ENCODE data around the gene CYB561D1. TPM values are rescaled to one million over a fixed set of nuclear protein-coding genes. Genes with fewer than 3 reads are reported as not detected.

CYB561D1 gene
- total and polyA plus RNA-seq, 9 of the 15 experiments (the other 6 are each of a cell fraction or from before 2014, with no cell fraction given): 0.71 to 7.2 (median 3.5) TPM

DNA sequence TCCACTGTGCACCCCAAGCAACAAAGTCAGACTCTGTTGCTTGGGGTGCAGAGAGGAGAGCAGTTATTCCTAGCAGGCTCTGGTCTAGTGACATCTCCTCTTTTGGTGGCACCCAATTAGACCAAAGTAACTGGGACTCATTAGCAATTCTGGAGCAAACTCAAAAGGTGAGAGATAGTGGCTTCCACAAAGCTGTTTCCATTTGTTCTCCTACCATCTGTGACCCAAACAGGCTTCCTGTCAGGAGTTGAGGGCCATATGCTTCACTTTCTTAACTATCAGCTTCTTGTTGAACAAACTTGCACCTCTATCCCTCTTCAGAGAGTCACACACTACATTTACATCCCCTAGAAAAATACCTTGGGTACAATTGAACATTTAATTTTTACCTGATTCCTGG is 11.7 kb upstream of the CYB561D1 start:
- Histone ChIP-seq H3K27me3 (ENCODE audit: control insufficient read depth in 2 of 2, insufficient read depth in 2 of 2, low read length in 2 of 2) (peaks cover 22 to 41% of the 10 kb centered on the region in 2 experiments), H3K27ac (ENCODE audit: extremely low read depth, low read depth, low read length) (no peak overlapping the region), H3K4me3 (no peak overlapping the region), H3K79me2 (ENCODE audit: control insufficient read depth, insufficient read depth, low read length) (peaks cover 9% of the 10 kb centered on the region; the same call in 2 of the 3 replicates), H3K36me3 (ENCODE audit: control insufficient read depth, insufficient read depth, low read length) (peaks cover 15% of the 10 kb centered on the region; the same call in 1 of the 3 replicates), H3K9me3 (replicated peaks; ENCODE audit: control insufficient read depth, insufficient read depth, low read depth, low read length) (no peaks in the 10 kb centered on the region), H4K20me1 (replicated peaks; ENCODE audit: control insufficient read depth, insufficient read depth, low read length) (0 out of 2 replicates have a peak, but pooled peaks cover 4% of the 10 kb centered on the region), H3K4me2 (ENCODE audit: insufficient read depth, low read length) (no peak overlapping the region), H3K9me1 (ENCODE audit: control insufficient read depth, insufficient read depth, low read length) (no peaks in the 10 kb centered on the region), H2AFZ (ENCODE audit: low read depth, low read length) (no peak overlapping the region), H3K4me1 (replicated peaks in 1 of 2; ENCODE audit: control insufficient read depth in 2 of 2, insufficient read depth in 2 of 2, low read length in 2 of 2) (peaks cover 12 to 27% of the 10 kb centered on the region in 2 experiments; a peak in 4 of 5 replicates), H3K9ac (ENCODE audit: insufficient read depth in 1 of 2, low read depth in 2 of 2, low read length in 2 of 2) (no peak overlapping the region)
- no peak for TF ChIP-seq ZNF586 (CRISPR knock-in tag; conservative IDR thresholded peaks at IDR 0.05)
- TF ChIP-seq ZBTB7A (IDR thresholded peaks at IDR 0.05; ENCODE audit: borderline replicate concordance, control insufficient read depth, low read depth, low read length): no peak
- TF ChIP-seq HMGN3 (IDR thresholded peaks at IDR 0.05; ENCODE audit: borderline replicate concordance, extremely low read depth, insufficient read length, low read depth, low read length): no peak
- no peak for TF ChIP-seq KAT8 (IDR thresholded peaks at IDR 0.05; ENCODE audit: low read depth)
- TF ChIP-seq CBX3 (IDR thresholded peaks at IDR 0.05; ENCODE audit: borderline replicate concordance in 1 of 2, low read length in 2 of 2): no peak
- no peak for TF ChIP-seq E2F8 (IDR thresholded peaks at IDR 0.05; ENCODE audit: low read depth, partially characterized antibody)
- no peak for TF ChIP-seq HDAC1 (IDR thresholded peaks at IDR 0.05)
- no peak for TF ChIP-seq MXD1 (CRISPR knock-in tag; IDR thresholded peaks at IDR 0.05; ENCODE audit: borderline replicate concordance, poor library complexity, severe bottlenecking)
- TF ChIP-seq HEY1 (CRISPR knock-in tag; IDR thresholded peaks at IDR 0.05; ENCODE audit: borderline replicate concordance): no peak
- TF ChIP-seq ZNF507 (tag; conservative IDR thresholded peaks at IDR 0.05): no peak
- no peak for TF ChIP-seq ZNF253 (CRISPR knock-in tag; conservative IDR thresholded peaks at IDR 0.05)
- no peak for TF ChIP-seq E2F6 (IDR thresholded peaks at IDR 0.05; ENCODE audit: borderline replicate concordance in 1 of 2, extremely low read depth in 1 of 2, insufficient read depth in 1 of 2, insufficient read length in 1 of 2, low read depth in 1 of 2, low read length in 1 of 2, poor library complexity in 1 of 2, severe bottlenecking in 1 of 2)
- TF ChIP-seq SRF (CRISPR knock-in tag; IDR thresholded peaks at IDR 0.05): no peak
- TF ChIP-seq, protein P1, sequence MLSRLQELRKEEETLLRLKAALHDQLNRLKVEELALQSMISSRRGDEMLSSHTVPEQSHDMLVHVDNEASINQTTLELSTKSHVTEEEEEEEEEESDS (CRISPR knock-in tag; IDR thresholded peaks at IDR 0.05): no peak
- no peak for TF ChIP-seq POU5F1 (IDR thresholded peaks at IDR 0.05; ENCODE audit: borderline replicate concordance, low read depth, low read length, partially characterized antibody)
- CTCF ChIA-PET (ENCODE audit: low intra/inter-chr PET ratio): no interaction called here
- no peak for FAIRE-seq
- POLR2A ChIA-PET: interaction anchor here (0.6 to 1.2 kb wide), 2 partner anchors 12 to 370 kb away, joined by 3 read pairs; no protein-coding TSS in a partner anchor
- DNase-seq (ENCODE audit: extremely low read depth in 1 of 4, low spot score in 3 of 4): no peak
- BruUV-seq (replicated peaks): no TSS peak
- ATAC-seq: no peak
- in situ Hi-C loops (cut with MboI) (no loop called here), intact Hi-C loops (cut with micrococcal nuclease) (no loop called here)

Measured in K562 (cell line).